Loucy (cell line): Measurements from ENCODE around the gene EIF2S2.

Experiments used
- H2AFZ ChIP-seq: fragments of 200-600 bp; sonication (generic); 2 replicates; pipeline ENCODE4 v1.6.0; 2016; ENCODE audit warnings: antibody characterized with exemption, mild to moderate bottlenecking, low read length, moderate library complexity
- H3F3A ChIP-seq: fragments of 200-600 bp; 2 replicates; pipeline ENCODE4 v1.6.0; 2016; ENCODE audit warnings: antibody characterized with exemption, low read depth, mild to moderate bottlenecking
- H3K27me3 ChIP-seq: fragments of 200-600 bp; sonication (generic); 2 replicates; pipeline ENCODE4 v1.6.1; 2014; ENCODE audit warnings: low read length, mild to moderate bottlenecking; ENCODE audit not compliant: insufficient read depth, poor library complexity, severe bottlenecking
- H3K36me3 ChIP-seq: fragments of 200-600 bp; sonication (generic); 2 replicates; pipeline ENCODE4 v1.6.1; 2016; ENCODE audit warnings: low read length; ENCODE audit not compliant: insufficient read depth
- H3K4me1 ChIP-seq: fragments of 200-600 bp; sonication (generic); 2 replicates; pipeline ENCODE4 v1.5.1; 2014; ENCODE audit warnings: low read length, mild to moderate bottlenecking; ENCODE audit not compliant: insufficient read depth, poor library complexity, severe bottlenecking
- H3K4me2 ChIP-seq: fragments of 200-600 bp; sonication (generic); 2 replicates; pipeline ENCODE4 v1.6.0; 2014; ENCODE audit warnings: antibody characterized with exemption, low read length, low read depth, mild to moderate bottlenecking; ENCODE audit not compliant: poor library complexity, severe bottlenecking
- H3K4me3 ChIP-seq: fragments of 200-600 bp; sonication (generic); 2 replicates; pipeline ENCODE4 v1.5.1; 2014; ENCODE audit warnings: low read length, mild to moderate bottlenecking, mixed read lengths; ENCODE audit not compliant: poor library complexity, severe bottlenecking
- H3K79me2 ChIP-seq: fragments of 200-600 bp; sonication (generic); 2 replicates; pipeline ENCODE4 v1.6.1; 2014; ENCODE audit warnings: low read length; ENCODE audit not compliant: insufficient read depth
- H3K9ac ChIP-seq: fragments of 200-600 bp; sonication (generic); 2 replicates; pipeline ENCODE4 v1.6.0; 2014; ENCODE audit warnings: mild to moderate bottlenecking, low read depth, low read length, moderate library complexity; ENCODE audit not compliant: poor library complexity, severe bottlenecking
- H3K9me2 ChIP-seq: fragments of 200-600 bp; sonication (generic); replicated peaks from 2 replicates; pipeline ENCODE4 v1.6.1; 2016; ENCODE audit warnings: low read depth, low read length, mixed read lengths
- H3K9me3 ChIP-seq: fragments of 200-600 bp; sonication (generic); 2 replicates; pipeline ENCODE4 v1.6.1; 2014; ENCODE audit warnings: mild to moderate bottlenecking, antibody characterized with exemption, low read length, low read depth; ENCODE audit not compliant: insufficient read depth
- H4K20me1 ChIP-seq: fragments of 200-600 bp; sonication (generic); 2 replicates; pipeline ENCODE4 v1.6.0; 2014; ENCODE audit warnings: antibody characterized with exemption, low read length, mild to moderate bottlenecking; ENCODE audit not compliant: insufficient read depth, poor library complexity, severe bottlenecking
- CTCF ChIP-seq: fragments of 200-600 bp; sonication (generic); conservative IDR thresholded peaks from 2 replicates; pipeline ENCODE4 v1.5.1; 2014; ENCODE audit warnings: mild to moderate bottlenecking, antibody characterized with exemption, low read length
- EZH2phosphoT487 ChIP-seq: fragments of 200-600 bp; IDR thresholded peaks from 2 replicates; pipeline ENCODE4 v1.6.1; 2018; ENCODE audit warnings: antibody characterized with exemption, mild to moderate bottlenecking, moderate library complexity, borderline replicate concordance

The EIF2S2 gene

GRCh38 chr20:34047010-34047687 lies 64.9 kb downstream of the EIF2S2 start:
- no peak overlapping the region for H2AFZ ChIP-seq
- H3K9me3 ChIP-seq: no peaks in the 10 kb centered on the region
- H3K36me3 ChIP-seq: peaks cover 19% of the 10 kb centered on the region; the same call in 1 of the 2 replicates
- H3K4me3 ChIP-seq: no peak overlapping the region
- H3K79me2 ChIP-seq: peaks cover 96% of the 10 kb centered on the region
- no peaks in the 10 kb centered on the region for H3K27me3 ChIP-seq
- peaks cover 88% of the 10 kb centered on the region for H4K20me1 ChIP-seq
- no peak overlapping the region for H3K9ac ChIP-seq
- TF ChIP-seq EZH2phosphoT487 (no peak), CTCF (no peak)
- H3K4me1 ChIP-seq: peaks cover 3% of the 10 kb centered on the region
- H3F3A ChIP-seq: no peaks in the 10 kb centered on the region
- H3K4me2 ChIP-seq: no peak overlapping the region
- no peaks in the 10 kb centered on the region for H3K9me2 ChIP-seq

GRCh38 chr20:34045930-34046725 lies 65.9 kb downstream of the EIF2S2 start:
- H3K27me3 ChIP-seq: no peaks in the 10 kb centered on the region
- TF ChIP-seq EZH2phosphoT487: no peak
- no peak for TF ChIP-seq CTCF
- no peaks in the 10 kb centered on the region for H3K9me3 ChIP-seq
- no peaks in the 10 kb centered on the region for H3K9me2 ChIP-seq
- no peaks in the 10 kb centered on the region for H3F3A ChIP-seq
- peaks cover 5% of the 10 kb centered on the region for H3K4me1 ChIP-seq
- peaks cover 96% of the 10 kb centered on the region for H3K79me2 ChIP-seq
- H3K4me3 ChIP-seq: no peak overlapping the region
- no peak overlapping the region for H3K9ac ChIP-seq
- peaks cover 19% of the 10 kb centered on the region; the same call in 1 of the 2 replicates for H3K36me3 ChIP-seq
- no peak overlapping the region for H2AFZ ChIP-seq
- no peak overlapping the region for H3K4me2 ChIP-seq
- peaks cover 93% of the 10 kb centered on the region for H4K20me1 ChIP-seq

GRCh38 chr20:34045294-34045693 lies 66.7 kb downstream of the EIF2S2 start:
- Histone ChIP-seq H3F3A (no peaks in the 10 kb centered on the region), H3K79me2 (peaks cover 96% of the 10 kb centered on the region), H3K9me2 (no peaks in the 10 kb centered on the region), H3K27me3 (no peaks in the 10 kb centered on the region), H4K20me1 (peaks cover 93% of the 10 kb centered on the region), H3K4me1 (peaks cover 5% of the 10 kb centered on the region), H3K36me3 (peaks cover 19% of the 10 kb centered on the region; the same call in 1 of the 2 replicates), H3K9ac (no peak overlapping the region), H3K9me3 (no peaks in the 10 kb centered on the region), H3K4me3 (no peak overlapping the region), H3K4me2 (no peak overlapping the region), H2AFZ (no peak overlapping the region)
- no peak for TF ChIP-seq EZH2phosphoT487
- no peak for TF ChIP-seq CTCF
